Tibial nerve (tissue), 4 donors: ENCODE data around the gene ETV3L.

Experiments
- CTCF ChIP-seq, 5 experiments: fragments of 200-600 bp in 3 of 5; fragments of 450-650 bp in 2 of 5; sonication (generic) in 3 of 5; IDR thresholded peaks; one replicate each; pipeline ENCODE4 v1.5.1; 2016 to 2019; ENCODE audit warnings: antibody characterized with exemption in 5 of 5, mild to moderate bottlenecking in 3 of 5, moderate library complexity in 2 of 5
- EP300 ChIP-seq, 2 donors: sonication (generic); formaldehyde crosslinking; IDR thresholded peaks; one replicate each; pipeline ENCODE4 v1.6.1; 2017; ENCODE audit warnings: antibody characterized with exemption in 2 of 2, mild to moderate bottlenecking in 1 of 2

- TF ChIP-seq CTCF (IDR thresholded peaks at IDR 0.05) (no peak), EP300 (IDR thresholded peaks at IDR 0.05) (no peak)
Measured at GRCh38 chr1:157147906-157148700, 48.5 kb upstream of the ETV3L start.
